Eye (tissue), 1 donor: ENCODE results near the gene CLDN12.

Source experiments
- DNase-seq: peaks from one replicate; pipeline ENCODE4 v3.0.0-alpha.2; 2015

Gene CLDN12

GRCh38 chr7:90403174-90404113, at the start of gene CLDN12:
Gene CLDN12, plus strand, starts transcription at chr7:90403461. Its CDS starts 9,216 bp downstream, at chr7:90412677.
- peak; percentile 95 for DNase-seq

DNA sequence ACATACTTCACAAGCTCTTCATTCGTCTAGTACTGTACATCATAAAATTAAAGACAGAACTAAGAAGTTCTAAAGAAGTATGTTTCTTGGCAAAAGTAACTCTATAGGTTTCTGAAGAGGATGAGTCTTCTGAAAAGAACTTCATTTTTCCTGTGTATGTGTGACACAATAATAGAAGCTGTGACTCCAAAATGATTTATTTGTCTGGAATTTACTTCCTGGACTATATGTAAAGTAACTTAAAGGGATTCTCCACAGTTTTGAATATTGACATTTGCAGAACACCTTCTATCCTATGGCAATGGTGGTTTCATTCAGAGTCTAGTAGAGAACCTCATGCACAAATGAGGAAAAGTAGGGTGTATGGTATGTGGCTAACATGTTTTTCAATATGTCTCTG, 19.8 kb upstream of the CLDN12 start:
- no peak for DNase-seq

DNA sequence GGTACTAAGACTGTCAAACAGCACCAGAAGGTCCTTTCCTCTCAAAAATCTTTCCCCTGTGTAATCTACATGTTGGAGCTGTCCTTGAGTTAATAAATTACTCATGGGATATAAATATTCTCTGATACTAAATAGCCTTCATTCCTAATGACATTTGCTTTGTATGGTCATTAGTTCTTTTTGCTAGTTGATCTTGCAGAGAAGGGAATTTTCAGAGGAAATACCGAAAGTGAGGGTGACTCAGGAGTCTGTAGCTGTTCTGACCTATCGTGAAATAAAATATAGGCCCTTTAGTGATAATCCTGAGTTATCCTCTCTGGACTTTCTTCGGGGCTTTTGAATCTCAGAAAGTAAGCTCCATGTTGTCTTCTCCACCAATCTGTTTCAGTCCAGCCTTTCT, 19.4 kb upstream of the CLDN12 start:
- no peak for DNase-seq

DNA sequence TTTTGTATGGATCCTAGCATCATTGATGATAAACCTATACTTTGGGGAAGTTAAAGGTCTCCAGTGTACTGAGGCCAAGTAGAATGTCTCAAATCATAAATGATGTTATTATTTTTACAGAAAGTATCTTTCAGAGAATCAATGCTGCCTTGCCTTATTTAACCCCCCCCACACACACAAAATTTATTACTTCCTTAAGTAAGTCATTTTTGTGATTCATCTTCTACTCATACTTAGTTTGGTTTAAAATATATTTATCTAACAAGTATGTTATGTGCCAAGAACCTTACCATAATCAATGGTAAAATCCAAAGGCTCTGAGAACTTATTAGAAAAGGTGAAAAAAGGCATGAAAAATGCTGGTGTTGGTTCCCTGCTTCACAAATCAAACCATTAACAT, 18.8 kb upstream of the CLDN12 start:
- DNase-seq: no peak

- DNase-seq: no peak
Observed at GRCh38 chr7:90387470-90388240, 15.6 kb upstream of the CLDN12 start.

DNA sequence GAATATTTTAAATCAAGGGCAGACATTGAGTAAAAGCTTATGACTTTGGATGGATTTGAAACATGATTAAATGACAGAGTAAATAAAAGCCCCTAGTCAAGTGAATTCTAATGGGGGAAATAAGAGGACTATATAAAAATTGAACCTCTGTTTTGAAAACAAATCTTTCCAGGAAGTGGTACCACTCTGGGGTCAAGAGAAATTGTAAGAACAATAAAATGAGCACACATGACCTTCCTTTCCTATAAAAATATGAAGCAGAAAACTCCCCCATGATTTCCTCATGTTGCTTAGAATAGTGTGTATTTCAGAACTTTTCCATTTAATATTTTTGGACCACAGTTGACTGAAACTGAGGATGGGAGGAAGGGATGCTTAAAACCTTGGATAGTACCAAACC, 12.3 kb upstream of the CLDN12 start:
- no peak for DNase-seq

GRCh38 chr7:90391488-90391887, 11.8 kb upstream of the CLDN12 start:
- DNase-seq: no peak

GRCh38 chr7:90396420-90396819, 6.8 kb upstream of the CLDN12 start:
- DNase-seq: no peak

DNA sequence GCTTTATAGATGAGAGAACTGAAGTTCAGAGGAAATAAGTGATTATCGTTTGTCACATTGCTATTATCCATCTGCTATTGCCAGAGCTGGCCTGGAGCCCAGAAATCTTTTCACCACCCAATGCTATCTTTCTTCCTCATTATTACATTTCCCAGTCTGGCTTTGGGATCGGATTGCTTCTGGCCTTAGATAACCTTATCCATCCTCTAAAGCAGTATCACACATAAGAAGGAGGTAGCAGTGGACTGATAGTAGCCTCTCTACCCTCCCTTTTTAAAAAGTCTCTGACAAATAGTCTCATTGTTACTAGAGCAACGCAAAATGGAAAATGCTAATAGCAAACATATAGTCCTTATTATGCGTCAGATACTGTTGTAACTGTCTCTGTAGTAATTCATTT, 1.3 kb upstream of the CLDN12 start:
- DNase-seq: no peak

GRCh38 chr7:90402785-90403173, 482 bp upstream of the CLDN12 start:
- DNase-seq: no peak

GRCh38 chr7:90404777-90405176, 1.5 kb downstream of the CLDN12 start:
- DNase-seq: no peak

- DNase-seq: no peak
Observed at GRCh38 chr7:90407484-90407821, 4.2 kb downstream of the CLDN12 start.

GRCh38 chr7:90408142-90408541, 4.9 kb downstream of the CLDN12 start:
- DNase-seq: no peak

DNA sequence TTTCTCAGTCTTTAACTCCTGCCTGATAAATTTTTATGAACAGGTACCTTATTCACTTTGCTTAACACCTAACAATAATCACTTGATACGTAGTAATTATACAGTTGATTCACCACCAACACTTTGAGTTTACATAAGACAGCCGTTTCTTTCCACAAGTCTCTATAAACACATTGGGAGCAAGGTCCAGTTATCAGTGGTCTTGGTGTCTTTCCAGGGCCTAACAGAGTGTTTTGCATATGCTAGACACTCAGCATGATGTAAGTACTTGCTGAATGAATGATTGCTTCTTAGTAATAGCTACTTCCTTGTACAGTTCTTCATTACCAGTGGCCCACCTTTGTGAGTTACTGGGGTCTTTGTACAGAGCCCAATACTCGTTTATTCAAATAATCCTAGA, 6.4 kb downstream of the CLDN12 start:
- DNase-seq: no peak

DNA sequence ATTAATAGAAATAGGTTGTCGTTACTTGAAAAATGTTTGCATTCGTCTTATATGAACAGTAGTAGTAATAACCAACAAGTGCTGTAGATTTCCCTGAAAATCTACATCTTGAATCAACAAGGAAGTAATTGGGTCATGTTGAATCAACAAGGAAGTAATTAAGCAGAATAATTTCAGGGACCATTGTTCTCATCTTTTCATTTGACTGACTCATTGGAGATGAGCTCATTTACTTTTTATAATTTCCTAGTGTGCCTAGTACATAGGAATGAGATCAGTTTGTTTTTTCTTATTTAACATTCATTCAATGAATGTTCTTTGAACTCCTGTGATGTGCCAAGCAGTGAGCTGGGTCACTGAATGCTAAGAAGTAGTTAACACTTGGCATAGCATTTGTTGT, 8.2 kb downstream of the CLDN12 start:
- peak; percentile 30 for DNase-seq

- no peak for DNase-seq
Observed at GRCh38 chr7:90412458-90413184, 9.4 kb downstream of the CLDN12 start.

DNA sequence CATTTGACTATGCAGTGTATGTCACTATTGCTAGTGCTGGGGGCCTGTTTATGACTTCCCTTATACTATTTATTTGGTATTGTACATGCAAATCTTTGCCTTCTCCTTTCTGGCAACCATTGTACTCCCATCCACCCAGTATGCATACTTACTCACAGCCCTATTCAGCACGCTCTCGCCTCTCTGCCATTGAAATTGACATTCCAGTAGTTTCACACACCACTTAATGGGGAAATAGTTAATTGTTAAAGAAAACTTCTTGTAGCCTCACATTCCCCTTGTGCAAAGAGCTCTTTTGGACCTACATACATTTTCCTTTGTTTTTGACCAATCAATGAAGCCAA, 9.9 kb downstream of the CLDN12 start:
- DNase-seq: no peak

GRCh38 chr7:90421651-90422050, 18.4 kb downstream of the CLDN12 start:
- DNase-seq: no peak

GRCh38 chr7:90424720-90425119, 21.5 kb downstream of the CLDN12 start:
- DNase-seq: no peak

- no peak for DNase-seq
Observed at GRCh38 chr7:90425376-90425775, 22.1 kb downstream of the CLDN12 start.

GRCh38 chr7:90430614-90431460, 27.6 kb downstream of the CLDN12 start:
- no peak for DNase-seq

DNA sequence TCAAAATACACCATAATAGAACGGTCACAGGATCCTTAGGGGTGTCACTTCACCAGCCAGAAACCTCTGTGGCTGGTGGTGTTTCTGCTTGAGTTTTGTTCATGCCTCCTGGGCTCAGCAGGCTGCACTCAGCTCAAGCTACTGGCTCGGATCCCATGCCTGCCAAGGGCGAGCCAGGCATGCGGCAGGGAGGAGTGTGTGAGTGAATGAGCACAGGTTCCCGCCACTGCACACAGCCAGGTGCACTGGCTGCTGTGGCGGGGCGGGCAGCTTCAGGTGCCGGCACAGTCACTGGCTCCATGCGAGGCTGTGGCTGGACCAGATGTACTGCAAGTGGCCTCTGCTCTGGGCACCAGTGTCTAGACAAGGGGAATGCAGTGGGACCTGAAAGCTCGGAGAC, 29.5 kb downstream of the CLDN12 start:
- no peak for DNase-seq

- DNase-seq: no peak
Observed at GRCh38 chr7:90433221-90433620, 30.0 kb downstream of the CLDN12 start.
